ENCODE results near the gene ANKRD11. TPM values are rescaled to one million over a fixed set of nuclear protein-coding genes. Genes with fewer than 3 reads are reported as not detected.

ANKRD11 gene
- polyA plus RNA-seq, 1 donor (not counting 4 experiments of a cell fraction or from before 2014, with no cell fraction given), result 30.1 TPM

DNA sequence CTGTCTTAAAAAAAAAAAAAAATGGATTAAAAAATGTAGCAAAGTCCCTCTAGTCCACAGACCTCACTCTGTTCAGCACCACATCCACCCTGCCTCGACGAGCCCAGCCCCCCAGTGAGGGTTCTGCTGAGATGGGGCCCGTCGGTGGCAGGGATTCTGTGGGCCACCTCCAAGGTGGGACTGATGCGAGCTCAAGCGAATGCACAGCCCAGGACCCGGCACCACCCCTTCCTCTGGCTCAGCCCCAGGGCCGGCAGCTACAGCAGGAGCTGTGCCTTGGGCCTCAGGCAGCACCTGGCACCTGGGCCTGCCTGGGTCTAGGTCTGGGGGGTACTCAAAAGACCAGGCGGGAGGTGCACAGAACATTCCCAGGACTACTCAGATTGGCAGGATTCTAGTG, 213.3 kb downstream of the ANKRD11 start:
- no peaks in the 10 kb centered on the region for H3K9me1 ChIP-seq (ENCODE audit: control insufficient read depth, extremely low read depth, insufficient read depth, low read length)
- H4K20me1 ChIP-seq (ENCODE audit: control insufficient read depth, extremely low read depth, insufficient read depth, low read length), result peaks cover 6% of the 10 kb centered on the region
- H3K4me1 ChIP-seq (ENCODE audit: control insufficient read depth, extremely low read depth, insufficient read depth, low read length), result no peaks in the 10 kb centered on the region
- peaks cover 36 to 43% of the 10 kb centered on the region in 2 experiments for H3K36me3 ChIP-seq (ENCODE audit: control insufficient read depth in 2 of 2, extremely low read depth in 1 of 2, insufficient read depth in 2 of 2, low read length in 2 of 2)
- no peaks in the 10 kb centered on the region for H3K9me3 ChIP-seq (ENCODE audit: control insufficient read depth, low read depth, low read length)
- FAIRE-seq (no peak), DNase-seq (ENCODE audit: low read depth, low spot score) (no peak)
- H3K27ac ChIP-seq (ENCODE audit: control insufficient read depth, insufficient read depth, low read length), result no peak overlapping the region
- H3K4me2 ChIP-seq (ENCODE audit: control insufficient read depth, extremely low read depth, insufficient read depth, low read depth, low read length), result no peak overlapping the region
- dilution Hi-C loops (cut with MboI; ENCODE audit: extremely low pct_ligation_motif_present, low sequenced_read_pairs), result no loop called here
- peaks cover 20% of the 10 kb centered on the region for H3K79me2 ChIP-seq (ENCODE audit: control insufficient read depth, insufficient read depth, low read length)
- TF ChIP-seq EZH2 (IDR thresholded peaks at IDR 0.05; ENCODE audit: low read length), result no peak
- TF ChIP-seq, protein P1, sequence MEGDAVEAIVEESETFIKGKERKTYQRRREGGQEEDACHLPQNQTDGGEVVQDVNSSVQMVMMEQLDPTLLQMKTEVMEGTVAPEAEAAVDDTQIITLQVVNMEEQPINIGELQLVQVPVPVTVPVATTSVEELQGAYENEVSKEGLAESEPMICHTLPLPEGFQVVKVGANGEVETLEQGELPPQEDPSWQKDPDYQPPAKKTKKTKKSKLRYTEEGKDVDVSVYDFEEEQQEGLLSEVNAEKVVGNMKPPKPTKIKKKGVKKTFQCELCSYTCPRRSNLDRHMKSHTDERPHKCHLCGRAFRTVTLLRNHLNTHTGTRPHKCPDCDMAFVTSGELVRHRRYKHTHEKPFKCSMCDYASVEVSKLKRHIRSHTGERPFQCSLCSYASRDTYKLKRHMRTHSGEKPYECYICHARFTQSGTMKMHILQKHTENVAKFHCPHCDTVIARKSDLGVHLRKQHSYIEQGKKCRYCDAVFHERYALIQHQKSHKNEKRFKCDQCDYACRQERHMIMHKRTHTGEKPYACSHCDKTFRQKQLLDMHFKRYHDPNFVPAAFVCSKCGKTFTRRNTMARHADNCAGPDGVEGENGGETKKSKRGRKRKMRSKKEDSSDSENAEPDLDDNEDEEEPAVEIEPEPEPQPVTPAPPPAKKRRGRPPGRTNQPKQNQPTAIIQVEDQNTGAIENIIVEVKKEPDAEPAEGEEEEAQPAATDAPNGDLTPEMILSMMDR (optimal IDR thresholded peaks at IDR 0.05 in 1 of 3, IDR thresholded peaks at IDR 0.05 in 1 of 3, conservative IDR thresholded peaks at IDR 0.05 in 1 of 3; ENCODE audit: extremely low read depth in 1 of 3, insufficient read depth in 2 of 3, low read length in 3 of 3), result no peak
- H3K9ac ChIP-seq (ENCODE audit: control insufficient read depth, extremely low read depth, insufficient read depth, low read length), result no peak overlapping the region
- H3K4me3 ChIP-seq (ENCODE audit: control insufficient read depth in 2 of 3, extremely low read depth in 1 of 3, insufficient read depth in 2 of 3, low read depth in 1 of 3, low read length in 3 of 3), result no peak overlapping the region
- no peaks in the 10 kb centered on the region for H3K27me3 ChIP-seq (ENCODE audit: control insufficient read depth, extremely low read depth, insufficient read depth, low read length)
- H2AFZ ChIP-seq (ENCODE audit: control insufficient read depth, low read length), result no peak overlapping the region

DNA sequence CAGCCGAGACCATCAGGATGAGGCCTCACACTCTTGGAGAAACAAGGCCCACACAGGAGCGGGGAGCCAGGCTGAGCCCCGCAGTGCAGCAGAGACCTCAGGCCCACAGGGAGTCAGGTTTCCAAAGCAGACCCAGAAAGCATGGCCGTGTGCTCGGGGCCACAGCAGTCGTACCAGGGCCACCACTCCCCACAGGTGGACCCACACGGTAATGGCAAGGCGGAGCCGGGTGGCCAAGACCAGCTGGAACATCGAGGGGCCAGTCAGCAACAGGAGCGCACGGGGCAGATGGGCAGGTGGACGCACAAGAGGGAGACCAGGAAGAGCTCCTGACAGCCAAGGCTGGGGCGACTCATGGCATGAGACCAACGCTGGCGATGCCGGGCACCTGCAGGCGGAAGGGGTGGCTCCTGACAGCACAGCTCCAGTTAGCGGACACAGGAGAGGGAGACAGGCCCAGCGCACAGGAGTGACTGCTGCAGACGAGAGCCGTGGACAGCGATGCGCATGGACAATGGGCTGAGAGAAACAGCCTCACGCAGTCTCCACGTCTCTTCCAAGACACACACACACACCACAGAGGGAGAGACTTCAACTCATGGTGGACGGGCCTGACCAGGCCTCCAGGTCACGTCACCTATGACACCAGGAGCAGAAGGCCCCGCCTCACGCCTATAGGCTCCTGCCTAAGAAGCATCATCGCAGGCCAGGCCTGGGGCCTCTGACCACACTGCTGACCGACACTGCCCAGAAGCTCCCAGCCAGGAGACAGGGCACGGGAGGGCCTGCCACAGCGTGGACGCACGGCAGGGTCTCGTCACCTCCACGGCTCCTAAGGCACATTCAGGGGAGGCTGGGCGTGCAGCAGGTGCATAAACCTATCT, 214.3 kb downstream of the ANKRD11 start:
- Histone ChIP-seq H3K79me2 (ENCODE audit: control insufficient read depth, insufficient read depth, low read length) (peaks cover 20% of the 10 kb centered on the region), H3K27me3 (ENCODE audit: control insufficient read depth, extremely low read depth, insufficient read depth, low read length) (no peaks in the 10 kb centered on the region), H3K9me1 (ENCODE audit: control insufficient read depth, extremely low read depth, insufficient read depth, low read length) (no peaks in the 10 kb centered on the region), H3K4me2 (ENCODE audit: control insufficient read depth, extremely low read depth, insufficient read depth, low read depth, low read length) (no peak overlapping the region), H3K27ac (ENCODE audit: control insufficient read depth, insufficient read depth, low read length) (no peak overlapping the region), H3K9me3 (ENCODE audit: control insufficient read depth, low read depth, low read length) (no peaks in the 10 kb centered on the region), H3K4me1 (ENCODE audit: control insufficient read depth, extremely low read depth, insufficient read depth, low read length) (no peaks in the 10 kb centered on the region), H3K9ac (ENCODE audit: control insufficient read depth, extremely low read depth, insufficient read depth, low read length) (no peak overlapping the region), H2AFZ (ENCODE audit: control insufficient read depth, low read length) (no peak overlapping the region), H3K36me3 (ENCODE audit: control insufficient read depth in 2 of 2, extremely low read depth in 1 of 2, insufficient read depth in 2 of 2, low read length in 2 of 2) (peaks cover 32 to 43% of the 10 kb centered on the region in 2 experiments), H3K4me3 (ENCODE audit: control insufficient read depth in 2 of 3, extremely low read depth in 1 of 3, insufficient read depth in 2 of 3, low read depth in 1 of 3, low read length in 3 of 3) (no peak overlapping the region), H4K20me1 (ENCODE audit: control insufficient read depth, extremely low read depth, insufficient read depth, low read length) (peaks cover 6% of the 10 kb centered on the region)
- TF ChIP-seq EZH2 (IDR thresholded peaks at IDR 0.05; ENCODE audit: low read length), result no peak
- TF ChIP-seq, protein P1 (optimal IDR thresholded peaks at IDR 0.05 in 1 of 3, IDR thresholded peaks at IDR 0.05 in 1 of 3, conservative IDR thresholded peaks at IDR 0.05 in 1 of 3; ENCODE audit: extremely low read depth in 1 of 3, insufficient read depth in 2 of 3, low read length in 3 of 3), result no peak
- dilution Hi-C loops (cut with MboI; ENCODE audit: extremely low pct_ligation_motif_present, low sequenced_read_pairs), result no loop called here
- no peak for DNase-seq (ENCODE audit: low read depth, low spot score)
- FAIRE-seq, result no peak
